22Rv1 (cell line): ENCODE data around the gene CFAP20.

Source experiments
- CTCF ChIP-seq: fragments of 450-650 bp; IDR thresholded peaks from 2 replicates; pipeline ENCODE4 v1.5.1; 2017; ENCODE audit warnings: mild to moderate bottlenecking
- ZFX ChIP-seq: fragments of 450-650 bp; IDR thresholded peaks from 2 replicates; pipeline ENCODE4 v1.6.1; 2017; ENCODE audit warnings: antibody characterized with exemption, borderline replicate concordance

GRCh38 chr16:58114827-58115825 lies 14.1 kb downstream of the CFAP20 start:
- TF ChIP-seq CTCF (no peak), ZFX (no peak)
